D341Med (cell line): Measurements from ENCODE around the gene INF2.
"Not testable (repeated sequence)": the region's sequence is repeated elsewhere in the genome, so short reads cannot be mapped to it uniquely, and the experiment has no call there.

Experiments used
- DNase-seq: peaks from one replicate; pipeline ENCODE4 v3.0.0; 2012; ENCODE audit warnings: low spot score

INF2 gene

GRCh38 chr14:104657101-104657524 lies 32.3 kb upstream of the INF2 start:
- no peak for DNase-seq

- no peak for DNase-seq
Measured at GRCh38 chr14:104657563-104658324, 31.7 kb upstream of the INF2 start.

- DNase-seq, result no peak
Measured at GRCh38 chr14:104658325-104658712, 31.1 kb upstream of the INF2 start.

- no peak for DNase-seq
Measured at GRCh38 chr14:104659146-104659545, 30.3 kb upstream of the INF2 start.

- DNase-seq, result no peak
Measured at GRCh38 chr14:104659764-104660523, 29.5 kb upstream of the INF2 start.

- no peak for DNase-seq
Measured at GRCh38 chr14:104660597-104660996, 28.8 kb upstream of the INF2 start.

GRCh38 chr14:104661086-104661485 lies 28.3 kb upstream of the INF2 start:
- DNase-seq, result no peak

- DNase-seq, result not testable (repeated sequence)
Measured at GRCh38 chr14:104661528-104662157, 27.8 kb upstream of the INF2 start.

- not testable (repeated sequence) for DNase-seq
Measured at GRCh38 chr14:104662472-104662871, 26.9 kb upstream of the INF2 start.

GRCh38 chr14:104664107-104664506 lies 25.3 kb upstream of the INF2 start:
- DNase-seq, result no peak

- DNase-seq, result no peak
Measured at GRCh38 chr14:104664588-104664987, 24.8 kb upstream of the INF2 start.

GRCh38 chr14:104665114-104665656 lies 24.2 kb upstream of the INF2 start:
- DNase-seq, result no peak

GRCh38 chr14:104665657-104666522 lies 23.5 kb upstream of the INF2 start:
- DNase-seq, result no peak

- DNase-seq, result not testable (repeated sequence)
Measured at GRCh38 chr14:104666523-104666895, 22.9 kb upstream of the INF2 start.

- peak; percentile 18 for DNase-seq
Measured at GRCh38 chr14:104666981-104667380, 22.4 kb upstream of the INF2 start.

- no peak for DNase-seq
Measured at GRCh38 chr14:104669697-104670096, 19.7 kb upstream of the INF2 start.

GRCh38 chr14:104671330-104671977 lies 18.0 kb upstream of the INF2 start:
- not testable (repeated sequence) for DNase-seq

- not testable (repeated sequence) for DNase-seq
Measured at GRCh38 chr14:104672119-104672518, 17.3 kb upstream of the INF2 start.

GRCh38 chr14:104673481-104673880 lies 15.9 kb upstream of the INF2 start:
- DNase-seq, result no peak

- DNase-seq, result no peak
Measured at GRCh38 chr14:104675447-104675846, 14.0 kb upstream of the INF2 start.

- no peak for DNase-seq
Measured at GRCh38 chr14:104676130-104676693, 13.2 kb upstream of the INF2 start.
